HEK293 (cell line): ENCODE measurements around the gene TTLL12.

Source experiments
- BCL11B ChIP-seq: fragments of 450-650 bp; formaldehyde crosslinking; IDR thresholded peaks from 2 replicates; pipeline ENCODE4 v1.5.1; 2016; ENCODE audit warnings: low read depth, missing biosample characterization, missing genetic modification characterization
- BCL6B ChIP-seq: fragments of 450-650 bp; formaldehyde crosslinking; IDR thresholded peaks from 2 replicates; pipeline ENCODE4 v1.5.1; 2017; ENCODE audit warnings: missing biosample characterization, missing genetic modification characterization
- EGR2 ChIP-seq: fragments of 450-650 bp; formaldehyde crosslinking; IDR thresholded peaks from 2 replicates; pipeline ENCODE4 v1.5.1; 2016; ENCODE audit warnings: low read depth, missing biosample characterization, missing genetic modification characterization
- ELK4 ChIP-seq: IDR thresholded peaks from 2 replicates; pipeline ENCODE4 v1.6.1; 2011; ENCODE audit warnings: mild to moderate bottlenecking, low read depth, low read length, borderline replicate concordance
- KLF1 ChIP-seq: fragments of 450-650 bp; formaldehyde crosslinking; IDR thresholded peaks from 2 replicates; pipeline ENCODE4 v1.5.1; 2016; ENCODE audit warnings: missing biosample characterization, missing genetic modification characterization
- OVOL3 ChIP-seq: fragments of 450-650 bp; formaldehyde crosslinking; IDR thresholded peaks from 2 replicates; pipeline ENCODE4 v1.5.1; 2016; ENCODE audit warnings: missing biosample characterization, missing genetic modification characterization
- RBAK ChIP-seq: fragments of 450-650 bp; formaldehyde crosslinking; IDR thresholded peaks from 2 replicates; pipeline ENCODE4 v1.5.1; 2016; ENCODE audit warnings: missing biosample characterization, missing genetic modification characterization
- SP7 ChIP-seq: fragments of 450-650 bp; formaldehyde crosslinking; IDR thresholded peaks from 2 replicates; pipeline ENCODE4 v1.5.1; 2016; ENCODE audit warnings: missing biosample characterization, missing genetic modification characterization
- TRIM28 ChIP-seq: IDR thresholded peaks from 2 replicates; pipeline ENCODE4 v1.6.1; 2011; ENCODE audit warnings: low read length, control low read depth, borderline replicate concordance
- ZBTB6 ChIP-seq: fragments of 450-650 bp; formaldehyde crosslinking; IDR thresholded peaks from 2 replicates; pipeline ENCODE4 v1.5.1; 2017; ENCODE audit warnings: missing biosample characterization, missing genetic modification characterization
- ZEB2 ChIP-seq: fragments of 450-650 bp; formaldehyde crosslinking; IDR thresholded peaks from 2 replicates; pipeline ENCODE4 v1.5.1; 2016; ENCODE audit warnings: missing biosample characterization, missing genetic modification characterization
- ZFP3 ChIP-seq: fragments of 450-650 bp; formaldehyde crosslinking; IDR thresholded peaks from 2 replicates; pipeline ENCODE4 v1.5.1; 2016; ENCODE audit warnings: low read depth, missing biosample characterization, missing genetic modification characterization
- ZNF18 ChIP-seq: fragments of 450-650 bp; formaldehyde crosslinking; IDR thresholded peaks from 2 replicates; pipeline ENCODE4 v1.5.1; 2016; ENCODE audit warnings: missing biosample characterization, missing genetic modification characterization
- ZNF19 ChIP-seq: fragments of 450-650 bp; formaldehyde crosslinking; IDR thresholded peaks from 2 replicates; pipeline ENCODE4; 2016; ENCODE audit warnings: missing biosample characterization, missing genetic modification characterization, low read depth
- ZNF223 ChIP-seq: fragments of 450-650 bp; formaldehyde crosslinking; IDR thresholded peaks from 2 replicates; pipeline ENCODE4 v1.5.1; 2016; ENCODE audit warnings: missing biosample characterization, missing genetic modification characterization
- ZNF23 ChIP-seq: fragments of 450-650 bp; formaldehyde crosslinking; IDR thresholded peaks from 2 replicates; pipeline ENCODE4 v1.5.1; 2016; ENCODE audit warnings: missing biosample characterization, missing genetic modification characterization, borderline replicate concordance
- ZNF248 ChIP-seq: fragments of 450-650 bp; formaldehyde crosslinking; IDR thresholded peaks from 2 replicates; pipeline ENCODE4 v1.5.1; 2017; ENCODE audit warnings: missing biosample characterization, missing genetic modification characterization
- ZNF266 ChIP-seq: fragments of 450-650 bp; formaldehyde crosslinking; IDR thresholded peaks from 2 replicates; pipeline ENCODE4 v1.5.1; 2016; ENCODE audit warnings: missing biosample characterization, missing genetic modification characterization, low read depth
- ZNF335 ChIP-seq: fragments of 450-650 bp; formaldehyde crosslinking; conservative IDR thresholded peaks from 2 replicates; pipeline ENCODE4 v1.5.1; 2016; ENCODE audit warnings: missing biosample characterization, missing genetic modification characterization
- ZNF354C ChIP-seq: fragments of 450-650 bp; formaldehyde crosslinking; IDR thresholded peaks from 2 replicates; pipeline ENCODE4 v1.5.1; 2016; ENCODE audit warnings: missing biosample characterization, missing genetic modification characterization, low read depth, borderline replicate concordance
- ZNF37A ChIP-seq: fragments of 450-650 bp; IDR thresholded peaks from 2 replicates; pipeline ENCODE4 v1.5.1; 2018; ENCODE audit warnings: missing biosample characterization, missing genetic modification characterization
- ZNF433 ChIP-seq: fragments of 450-650 bp; formaldehyde crosslinking; IDR thresholded peaks from 2 replicates; pipeline ENCODE4 v1.5.1; 2016; ENCODE audit warnings: missing biosample characterization, missing genetic modification characterization, low read depth
- ZNF510 ChIP-seq: fragments of 450-650 bp; formaldehyde crosslinking; IDR thresholded peaks from 2 replicates; pipeline ENCODE4 v1.5.1; 2018; ENCODE audit warnings: mild to moderate bottlenecking, missing genetic modification characterization, missing biosample characterization; ENCODE audit not compliant: insufficient replicate concordance
- ZNF518A ChIP-seq: fragments of 450-650 bp; formaldehyde crosslinking; conservative IDR thresholded peaks from 2 replicates; pipeline ENCODE4 v1.5.1; 2016; ENCODE audit warnings: low read depth, missing biosample characterization, missing genetic modification characterization
- ZNF549 ChIP-seq: fragments of 450-650 bp; IDR thresholded peaks from 2 replicates; pipeline ENCODE4 v1.5.1; 2018; ENCODE audit warnings: missing biosample characterization, missing genetic modification characterization, mild to moderate bottlenecking, inconsistent platforms, moderate library complexity
- ZNF555 ChIP-seq: fragments of 450-650 bp; formaldehyde crosslinking; conservative IDR thresholded peaks from 2 replicates; pipeline ENCODE4 v1.5.1; 2017; ENCODE audit warnings: missing biosample characterization, mild to moderate bottlenecking, missing genetic modification characterization, inconsistent platforms
- ZNF558 ChIP-seq: fragments of 450-650 bp; formaldehyde crosslinking; IDR thresholded peaks from 2 replicates; pipeline ENCODE4 v1.5.1; 2016; ENCODE audit warnings: missing biosample characterization, missing genetic modification characterization
- ZNF677 ChIP-seq: fragments of 450-650 bp; IDR thresholded peaks from 2 replicates; pipeline ENCODE4 v1.5.0; 2018; ENCODE audit warnings: missing biosample characterization, mild to moderate bottlenecking, missing genetic modification characterization, moderate library complexity
- ZNF701 ChIP-seq: fragments of 450-650 bp; formaldehyde crosslinking; IDR thresholded peaks from 2 replicates; pipeline ENCODE4 v1.5.1; 2016; ENCODE audit warnings: missing biosample characterization, missing genetic modification characterization
- ZNF76 ChIP-seq: fragments of 450-650 bp; formaldehyde crosslinking; IDR thresholded peaks from 2 replicates; pipeline ENCODE4; 2016; ENCODE audit warnings: low read depth, missing biosample characterization, missing genetic modification characterization, borderline replicate concordance
- ZNF777 ChIP-seq: fragments of 450-650 bp; formaldehyde crosslinking; IDR thresholded peaks from 2 replicates; pipeline ENCODE4 v1.5.1; 2017; ENCODE audit warnings: missing biosample characterization, missing genetic modification characterization, borderline replicate concordance
- ZXDB ChIP-seq: fragments of 450-650 bp; formaldehyde crosslinking; IDR thresholded peaks from 2 replicates; pipeline ENCODE4 v1.5.1; 2016; ENCODE audit warnings: missing biosample characterization, missing genetic modification characterization

The TTLL12 gene

GRCh38 chr22:43126501-43127165 lies 60.3 kb downstream of the TTLL12 start (continued):
- TF ChIP-seq BCL6B (tag by site-specific recombination) = no peak
- no peak for TF ChIP-seq ZNF23
- TF ChIP-seq OVOL3 (tag by site-specific recombination) = no peak
- TF ChIP-seq ZNF266 (tag by site-specific recombination) = peak; percentile 72; the same call in 1 of the 2 replicates
- TF ChIP-seq ZNF76 (tag by site-specific recombination) = no peak
- no peak for TF ChIP-seq ZNF37A (tag by site-specific recombination)
- no peak for TF ChIP-seq ZNF510 (tag by site-specific recombination)
- TF ChIP-seq ZNF19 = no peak
- TF ChIP-seq ZFP3 (tag by site-specific recombination) = no peak
- no peak for TF ChIP-seq RBAK
- TF ChIP-seq ZNF549 (tag by site-specific recombination) = no peak
- no peak for TF ChIP-seq ZNF223 (tag by site-specific recombination)
- TF ChIP-seq ZNF354C = no peak
- TF ChIP-seq SP7 (tag by site-specific recombination) = no peak
- no peak for TF ChIP-seq ZBTB6
- TF ChIP-seq ZNF335 (tag by site-specific recombination) = no peak
- TF ChIP-seq TRIM28 = no peak
- peak; percentile 76 for TF ChIP-seq EGR2 (tag by site-specific recombination)
- peak; percentile 84 for TF ChIP-seq KLF1
- no peak for TF ChIP-seq ZEB2 (tag by site-specific recombination)
- no peak for TF ChIP-seq ZNF555
- TF ChIP-seq ELK4 = no peak
- TF ChIP-seq ZNF248 (tag by site-specific recombination) = no peak
- no peak for TF ChIP-seq ZXDB (tag by site-specific recombination)
- TF ChIP-seq ZNF558 = no peak
- TF ChIP-seq ZNF777 = no peak
- no peak for TF ChIP-seq ZNF518A (tag by site-specific recombination)
- TF ChIP-seq ZNF433 = no peak
- no peak for TF ChIP-seq ZNF677 (tag by site-specific recombination)
- no peak for TF ChIP-seq BCL11B
- TF ChIP-seq ZNF18 (tag by site-specific recombination) = no peak
- TF ChIP-seq ZNF701 = no peak
